K562 (cell line): ENCODE results near the gene SULT1A3. TPM values are rescaled to one million over a fixed set of nuclear protein-coding genes. Genes with fewer than 3 reads are reported as not detected.
A peak's percentile ranks its signal among the peaks of the same experiment; 100 is the strongest.
"Not testable (repeated sequence)": the region's sequence is repeated elsewhere in the genome, so short reads cannot be mapped to it uniquely, and the experiment has no call there.

ENCODE experiments used
- ATAC-seq: fragments of 200-7000 bp; cut with Tn5 transposase; 3 replicates; pipeline ENCODE4 v1.9.1; 2020; ENCODE audit warnings: moderate library complexity
- BruUV-seq: library from RNA; stranded (reverse); fragments of 400-500 nt; replicated peaks from 2 replicates; lab custom pipeline; 2021; lab: Mats Ljungman, UMichigan
- CTCF ChIA-PET: fragments of 300-600 bp; formaldehyde crosslinking; extraction: SDS; loops from one replicate; lab custom pipeline; 2021; ENCODE audit warnings: low intra/inter-chr PET ratio; lab: Yijun Ruan, JAX
- POLR2A ChIA-PET: fragments of 300-600, 350-650 bp; sonication (Branson Sonifier 250); formaldehyde crosslinking; extraction: SDS; loops from one replicate; lab custom pipeline; 2021; ENCODE audit warnings: antibody characterized with exemption, inconsistent platforms; lab: Yijun Ruan, JAX
- DNase-seq, 4 experiments: peaks; one replicate each; pipeline versions ENCODE4 v3.0.0 to v3.0.0-alpha.2; 2011 to 2018; ENCODE audit warnings: low spot score in 3 of 4, mixed read lengths in 3 of 4; ENCODE audit errors: extremely low read depth in 1 of 4
- FAIRE-seq: peaks from 2 replicates; lab custom pipeline; 2011; peaks lifted over from hg19 to GRCh38; lab: Jason Lieb, UNC
- H2AFZ ChIP-seq: 2 replicates; pipeline ENCODE4 v1.6.0; 2011; ENCODE audit warnings: low read depth, low read length, control low read depth, inconsistent platforms
- H3K27ac ChIP-seq: fragments of 200-600 bp; 3 replicates; pipeline ENCODE4 v1.8.0; 2011; ENCODE audit warnings: low read depth, mild to moderate bottlenecking, control low read depth, inconsistent platforms, low read length, moderate library complexity, mixed read lengths; ENCODE audit errors: extremely low read depth
- H3K27me3 ChIP-seq, 2 experiments: fragments of 300-600 bp in 1 of 2; 2 replicates in 1 of 2; 3 replicates in 1 of 2; pipeline versions ENCODE4 v1.6.0 to v1.8.0; 2011; ENCODE audit warnings: inconsistent platforms in 2 of 2, low read length in 2 of 2, mild to moderate bottlenecking in 1 of 2, mixed read lengths in 1 of 2, moderate library complexity in 1 of 2; ENCODE audit not compliant: control insufficient read depth in 2 of 2, insufficient read depth in 2 of 2
- H3K36me3 ChIP-seq: fragments of 300-600 bp; 3 replicates; pipeline ENCODE4 v1.8.0; 2011; ENCODE audit warnings: mild to moderate bottlenecking, low read length, inconsistent platforms; ENCODE audit not compliant: control insufficient read depth, insufficient read depth
- H3K4me1 ChIP-seq, 2 experiments: fragments of 200-600 bp in 1 of 2; replicated peaks in 1 of 2; 2 replicates in 1 of 2; 3 replicates in 1 of 2; pipeline versions ENCODE4 v1.5.1 to v1.8.0; 2011; ENCODE audit warnings: inconsistent platforms in 2 of 2, low read length in 2 of 2, mild to moderate bottlenecking in 1 of 2, mixed read lengths in 1 of 2, moderate library complexity in 1 of 2; ENCODE audit not compliant: control insufficient read depth in 2 of 2, insufficient read depth in 2 of 2
- H3K4me2 ChIP-seq: 2 replicates; pipeline ENCODE4 v1.6.1; 2011; ENCODE audit warnings: low read length, control low read depth, inconsistent platforms, mixed read lengths; ENCODE audit not compliant: insufficient read depth
- H3K4me3 ChIP-seq: fragments of 200-600 bp; sonication (generic), shearing (Covaris generic); 2 replicates; pipeline ENCODE4 v1.5.1; 2016; ENCODE audit warnings: control low read depth, inconsistent platforms
- H3K79me2 ChIP-seq: fragments of 200-600 bp; 3 replicates; pipeline ENCODE4 v1.8.0; 2011; ENCODE audit warnings: low read length, inconsistent platforms; ENCODE audit not compliant: control insufficient read depth, insufficient read depth
- H3K9ac ChIP-seq, 2 experiments: 2 replicates each; pipeline versions ENCODE4 v1.6.0 to v1.6.1; 2011; ENCODE audit warnings: low read depth in 2 of 2, low read length in 2 of 2, control low read depth in 1 of 2, inconsistent platforms in 1 of 2, mild to moderate bottlenecking in 1 of 2, mixed read lengths in 1 of 2; ENCODE audit not compliant: insufficient read depth in 1 of 2
- H3K9me1 ChIP-seq: one replicate; pipeline ENCODE4 v1.6.0; 2011; ENCODE audit warnings: inconsistent platforms, mild to moderate bottlenecking, low read length, moderate library complexity; ENCODE audit not compliant: control insufficient read depth, insufficient read depth
- H3K9me3 ChIP-seq: replicated peaks from 2 replicates; pipeline ENCODE4 v1.5.1; 2011; ENCODE audit warnings: low read depth, low read length, inconsistent platforms; ENCODE audit not compliant: control insufficient read depth, insufficient read depth
- H4K20me1 ChIP-seq: replicated peaks from 2 replicates; pipeline ENCODE4 v1.6.1; 2011; ENCODE audit warnings: low read length, inconsistent platforms, mixed read lengths; ENCODE audit not compliant: control insufficient read depth, insufficient read depth
- WGBS: fragments of 100-300 bp; shearing (Covaris generic); methylation state at CpG from one replicate; pipeline ENCODE4 v1.1.6; 2016; ENCODE audit warnings: low coverage, mixed read lengths; ENCODE audit not compliant: insufficient coverage; ENCODE audit errors: missing lambda C conversion rate; 5-methylcytosine and 5-hydroxymethylcytosine counted together
- in situ Hi-C: fragments of 300-500 bp; cut with MboI; formaldehyde crosslinking; loops from 4 replicates; pipeline ENCODE4 v1.15.0; 2018; ENCODE audit warnings: inconsistent platforms, mixed read lengths
- intact Hi-C: fragments of 100-400 bp; cut with micrococcal nuclease; formaldehyde crosslinking; loops from 2 replicates; pipeline ENCODE4 v1.14.2; 2022
- polyA plus RNA-seq, 8 experiments: library from polyadenylated mRNA; depleted of rRNA in 4 of 8; stranded (reverse) in 5 of 8; unstranded in 3 of 8; fragments of >200 nt; fragmentation: Nextera tagmentation in 2 of 8; fragmentation: Illumina TruSeq in 1 of 8; extraction: Ambion mirVana in 2 of 8; extraction: Trizol in 1 of 8; gene quantifications; 2 replicates each; pipeline versions ENCODE4 v1.2.1 to v1.2.3, GENCODE V29; 2011 to 2014; ENCODE audit warnings: inconsistent platforms in 1 of 8, missing spikeins in 1 of 8
- total RNA-seq, 7 experiments: library from RNA; depleted of rRNA in 6 of 7; stranded (reverse); fragments of >200 nt in 6 of 7; fragmentation: Illumina TruSeq in 2 of 7; extraction: Trizol in 2 of 7; gene quantifications; 2 replicates each; pipeline versions ENCODE4 v1.2.1 to v1.2.3, GENCODE V29; 2011 to 2021; ENCODE audit warnings: low replicate concordance in 1 of 7

Gene SULT1A3
- total and polyA plus RNA-seq, 9 of the 15 experiments (the other 6 are each of a cell fraction or from before 2014, with no cell fraction given), result 2.4 to 18.0 (median 7.3) TPM

- H4K20me1 ChIP-seq, BruUV-seq, H3K27me3 ChIP-seq, H3K9me1 ChIP-seq, intact Hi-C loops, H3K4me2 ChIP-seq, H3K9ac ChIP-seq, H2AFZ ChIP-seq, DNase-seq, POLR2A ChIA-PET, H3K27ac ChIP-seq, H3K79me2 ChIP-seq, H3K9me3 ChIP-seq, CTCF ChIA-PET, H3K36me3 ChIP-seq, H3K4me3 ChIP-seq, H3K4me1 ChIP-seq: not testable (repeated sequence)
- in situ Hi-C loops, result loop anchor here (10.0 to 25.0 kb wide), 5 partner anchors 205 to 1712 kb away; partner anchors contain the start of genes APOBR, CLN3, LAT and SULT1A1
- peak; percentile 77 for ATAC-seq
- WGBS, result no CpG with 5 or more reads among the region's 15 CpGs
- FAIRE-seq, result peak; percentile 84
These were observed 721 bp downstream of the SULT1A3 start for GRCh38 chr16:30199608-30200343.

GRCh38 chr16:30205541-30206236, 6.6 kb downstream of the SULT1A3 start:
- BruUV-seq, H3K9ac ChIP-seq, H3K4me2 ChIP-seq, H3K4me1 ChIP-seq, H3K27ac ChIP-seq, POLR2A ChIA-PET, H3K36me3 ChIP-seq, H4K20me1 ChIP-seq, FAIRE-seq, H3K4me3 ChIP-seq, intact Hi-C loops, DNase-seq, H3K27me3 ChIP-seq, H3K9me1 ChIP-seq, H3K9me3 ChIP-seq, H3K79me2 ChIP-seq, H2AFZ ChIP-seq, CTCF ChIA-PET: not testable (repeated sequence)
- WGBS, result 5% methylated on average over 13 of the region's 52 CpGs
- ATAC-seq, result peak; percentile 78
- in situ Hi-C loops, result loop anchor here (25.0 kb wide), 4 partner anchors 432 to 1718 kb away; partner anchors contain the start of genes APOBR, CLN3, LAT and SULT1A1

GRCh38 chr16:30206252-30206651, 7.2 kb downstream of the SULT1A3 start:
- H3K27me3 ChIP-seq, DNase-seq, H3K4me2 ChIP-seq, H3K36me3 ChIP-seq, FAIRE-seq, H3K9me3 ChIP-seq, H3K27ac ChIP-seq, H4K20me1 ChIP-seq, BruUV-seq, POLR2A ChIA-PET, H3K9me1 ChIP-seq, CTCF ChIA-PET, H3K4me1 ChIP-seq, H3K79me2 ChIP-seq, H2AFZ ChIP-seq, intact Hi-C loops, H3K9ac ChIP-seq, H3K4me3 ChIP-seq: not testable (repeated sequence)
- no CpG with 5 or more reads among the region's 33 CpGs for WGBS
- in situ Hi-C loops, result loop anchor here (25.0 kb wide), 4 partner anchors 431 to 1719 kb away; partner anchors contain the start of genes APOBR, CLN3, LAT and SULT1A1
- peak; percentile 52 for ATAC-seq
